ENCODE results near the gene SIRPB2.
A peak's percentile ranks its signal among the peaks of the same experiment; 100 is the strongest.

The SIRPB2 gene

DNA sequence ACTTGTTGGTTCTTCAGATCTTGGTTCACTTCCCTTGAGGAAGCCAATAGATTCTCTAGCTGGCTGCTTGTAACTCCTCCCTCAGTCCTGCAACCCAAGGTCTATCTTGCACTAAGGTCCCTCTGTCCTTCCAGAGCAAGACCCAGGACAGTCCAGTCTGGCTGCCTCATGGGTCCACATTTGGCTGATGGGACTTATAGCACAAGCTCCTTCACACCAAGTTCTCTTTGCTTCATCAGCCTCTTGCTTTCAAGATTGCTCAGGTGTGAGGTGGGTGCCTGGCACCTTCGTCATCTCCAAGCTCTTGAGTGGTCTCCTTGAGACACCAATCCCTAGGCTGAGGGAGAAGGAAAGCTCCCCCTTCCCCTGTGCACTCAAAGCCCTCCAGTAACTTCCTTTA is 52.9 kb downstream of the SIRPB2 start:
- no peak for DNase-seq

DNA sequence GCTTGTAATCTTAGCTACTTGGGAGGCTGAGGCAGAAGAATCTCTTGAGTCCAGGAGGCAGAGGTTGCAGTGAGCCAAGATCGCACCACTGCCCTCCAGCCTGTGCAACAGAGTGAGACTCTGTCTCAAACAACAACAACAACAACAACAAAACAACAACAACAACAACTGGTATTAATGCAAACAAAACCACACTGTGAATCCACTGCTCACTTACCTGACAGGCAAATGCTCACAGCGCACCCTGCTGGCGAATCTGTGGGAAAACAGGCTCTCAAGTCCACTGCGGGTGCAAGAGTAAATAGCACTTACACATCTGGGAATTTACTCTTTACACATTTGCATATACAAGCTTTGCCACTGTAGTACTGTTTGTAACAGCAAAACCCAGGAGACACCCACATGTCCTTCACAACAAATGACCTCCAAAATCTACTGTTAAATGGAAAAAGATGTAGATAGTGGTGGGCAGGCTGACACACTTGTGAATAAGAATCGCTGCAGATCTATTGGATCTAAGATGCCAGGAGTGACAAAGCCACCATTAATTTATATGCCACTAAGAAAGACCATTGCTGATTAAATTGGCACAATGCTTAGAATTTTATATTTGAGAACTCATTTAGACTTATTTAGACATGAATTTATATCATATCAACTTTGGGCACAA is 53.9 kb downstream of the SIRPB2 start:
- DNase-seq = peak; percentile 79 to 84

GRCh38 chr20:1436263-1436662 is 55.0 kb downstream of the SIRPB2 start:
- no peak for DNase-seq

DNA sequence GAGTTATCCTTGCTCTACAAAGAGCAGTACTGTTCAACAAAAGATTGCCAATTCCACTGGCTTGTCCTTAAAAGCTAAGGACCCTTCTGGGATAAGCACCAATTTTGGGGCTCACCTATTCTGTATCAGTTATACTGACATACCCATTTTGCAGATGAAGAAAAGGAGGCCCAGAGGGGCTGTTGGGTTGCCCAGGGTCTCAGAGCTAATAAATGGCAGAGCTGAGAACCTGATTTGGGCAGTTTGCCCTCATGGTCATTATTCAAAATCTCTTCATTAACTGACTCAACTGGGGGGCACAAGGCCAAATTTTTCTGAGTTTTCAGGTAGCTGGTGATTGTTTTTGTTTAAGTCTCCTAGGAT is 55.9 kb downstream of the SIRPB2 start:
- no peak for DNase-seq

GRCh38 chr20:1434571-1435336 is 56.5 kb downstream of the SIRPB2 start:
- DNase-seq = peak; percentile 66 to 68

- no peak for DNase-seq
Measured at GRCh38 chr20:1431158-1431557, 60.1 kb downstream of the SIRPB2 start.

GRCh38 chr20:1430004-1430451 is 61.2 kb downstream of the SIRPB2 start:
- DNase-seq = no peak

DNA sequence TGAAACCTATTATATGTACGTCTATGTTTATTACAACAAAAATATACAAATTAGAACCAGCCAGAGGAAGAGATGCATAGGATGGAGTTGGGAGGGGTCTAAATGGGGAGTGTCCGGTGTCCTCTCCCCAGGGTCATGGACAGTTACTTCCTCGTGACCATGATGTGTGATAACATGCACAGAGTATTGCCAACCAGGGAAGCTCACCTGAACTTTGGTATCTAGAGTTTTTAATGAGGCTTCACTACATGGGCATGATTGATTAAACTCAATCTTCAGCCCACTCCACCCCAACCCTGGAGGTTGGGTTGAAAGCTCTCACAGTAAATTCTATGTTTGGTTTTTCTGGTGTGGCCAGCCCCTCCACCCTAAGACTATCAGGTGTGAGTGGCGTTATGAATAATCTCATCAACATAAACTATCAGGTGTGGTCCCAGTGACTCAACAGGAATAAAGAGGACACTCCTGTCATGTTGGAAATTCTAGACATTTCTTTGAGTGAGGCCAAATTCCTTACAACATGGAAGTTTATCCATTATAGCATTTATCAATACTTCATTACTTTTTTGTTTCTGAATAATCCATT is 62.0 kb downstream of the SIRPB2 start:
- DNase-seq = no peak

DNA sequence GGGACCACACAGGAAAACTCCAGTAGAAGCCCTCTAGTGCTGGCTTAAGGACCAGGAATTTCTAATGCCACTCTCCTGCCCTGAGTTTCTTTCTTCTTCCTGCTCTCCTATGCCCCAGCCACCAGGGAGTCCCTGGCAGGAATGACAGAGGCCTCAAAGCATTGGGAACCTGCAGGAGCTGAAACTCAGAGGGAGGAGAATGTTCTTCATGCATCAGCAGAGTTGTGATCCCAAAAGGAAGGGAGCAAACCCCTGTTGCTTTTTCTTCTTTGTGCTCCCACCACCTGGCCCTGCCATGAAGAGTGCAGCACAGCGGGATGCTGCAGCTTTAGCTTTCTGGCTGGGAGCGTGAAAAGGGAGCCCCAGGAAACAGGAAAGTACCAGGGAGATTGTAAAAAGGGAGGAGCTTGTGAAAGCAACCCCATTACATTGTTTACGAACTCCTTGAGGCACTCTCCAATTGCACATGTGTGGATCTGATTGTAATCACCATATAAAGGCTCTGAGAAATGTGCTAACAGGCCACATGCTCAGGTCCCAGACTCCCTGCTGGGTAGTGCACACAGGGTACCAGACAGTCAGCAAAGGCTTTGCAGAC is 63.7 kb downstream of the SIRPB2 start:
- no peak for DNase-seq

GRCh38 chr20:1426231-1426849 is 64.9 kb downstream of the SIRPB2 start:
- DNase-seq = no peak

Data from activated T-cell treated with anti-CD3 and anti-CD28 coated beads, Interleukin-2, amount 50 U/mL, for 48 hours (primary cell).